Stomach (tissue), 9 donors: Measurements from ENCODE around the gene MST1R. TPM values are rescaled to one million over a fixed set of nuclear protein-coding genes. Genes with fewer than 3 reads are reported as not detected.

Source experiments
- DNase-seq, 2 donors: peaks; one replicate each; pipeline versions ENCODE4 v3.0.0 to v3.0.0-alpha.2; 2013 to 2019
- H3K27ac ChIP-seq, 5 donors: fragments of 200-600 bp in 4 of 5; sonication (generic) in 4 of 5; one replicate each; pipeline ENCODE4 v1.5.1; 2013 to 2019; ENCODE audit warnings: mild to moderate bottlenecking in 1 of 5, moderate library complexity in 1 of 5
- H3K27me3 ChIP-seq, 3 donors: fragments of 200-600 bp; sonication (generic); one replicate each; pipeline ENCODE4 v1.5.1; 2017 to 2019; ENCODE audit warnings: mixed run types in 1 of 3
- H3K36me3 ChIP-seq, 4 donors: fragments of 200-600 bp; sonication (generic); 1 replicate in 3 of 4; 2 replicates in 1 of 4; pipeline ENCODE4 v1.5.1; 2016 to 2019
- H3K4me1 ChIP-seq, 4 donors: fragments of 200-600 bp; sonication (generic); one replicate each; pipeline ENCODE4 v1.5.1; 2016 to 2019
- H3K4me3 ChIP-seq, 4 donors: fragments of 200-600 bp; sonication (generic) in 3 of 4; one replicate each; pipeline ENCODE4 v1.5.1; 2016 to 2019; ENCODE audit warnings: mild to moderate bottlenecking in 1 of 4
- H3K9me3 ChIP-seq, 4 donors: fragments of 200-600 bp; sonication (generic); one replicate each; pipeline ENCODE4 v1.5.1; 2016 to 2019
- EP300 ChIP-seq: sonication (generic); formaldehyde crosslinking; IDR thresholded peaks from one replicate; pipeline ENCODE4 v1.6.1; 2017; ENCODE audit warnings: antibody characterized with exemption
- POLR2A ChIP-seq, 4 donors: fragments of 450-650 bp; IDR thresholded peaks; one replicate each; pipeline ENCODE4 v1.6.1; 2016; ENCODE audit warnings: antibody characterized with exemption in 4 of 4, control low read depth in 2 of 4, mild to moderate bottlenecking in 1 of 4, moderate library complexity in 1 of 4
- POLR2AphosphoS5 ChIP-seq, 3 donors: sonication (generic); formaldehyde crosslinking; IDR thresholded peaks; one replicate each; pipeline ENCODE4 v1.6.1; 2016; ENCODE audit warnings: antibody characterized with exemption in 3 of 3
- WGBS, 5 donors: extraction: QIAGEN DNeasy Blood & Tissue Kit in 3 of 5; methylation state at CpG; one replicate each; pipeline versions ENCODE4 v1.1.5 to v1.1.7; 2013 to 2018; 5-methylcytosine and 5-hydroxymethylcytosine counted together
- intact Hi-C: fragments of 100-400 bp; cut with DNase I; formaldehyde crosslinking; loops from one replicate; pipeline ENCODE4 v1.15.1; 2023; ENCODE audit warnings: low total_unique reads
- polyA plus RNA-seq, 3 donors: library from polyadenylated mRNA; stranded (reverse); fragments of 200-250 nt; gene quantifications; one replicate each; pipeline ENCODE4 v1.2.3, GENCODE V29; 2013
- total RNA-seq, 5 donors: library from RNA; depleted of rRNA; stranded (reverse); fragments of >200 nt; gene quantifications; one replicate each; pipeline versions ENCODE4 v1.1.0 to v1.2.3, GENCODE V29; 2014 to 2016
- TF ChIP-seq, protein P1 (sequence below), 7 experiments: fragments of 450-650 bp in 4 of 7; fragments of 200-600 bp in 3 of 7; sonication (generic) in 3 of 7; IDR thresholded peaks; one replicate each; pipeline ENCODE4 v1.5.1; 2016 to 2019; ENCODE audit warnings: antibody characterized with exemption in 7 of 7, control low read depth in 2 of 7, mild to moderate bottlenecking in 1 of 7
- donor health status: healthy with polysubstance abuse.
- donor health status: Bipolar disorder and iron deficiency.
- donor health status: healthy.

The MST1R gene
- total and polyA plus RNA-seq, 8 donors, result 15.9 to 386 (median 76.7) TPM

DNA sequence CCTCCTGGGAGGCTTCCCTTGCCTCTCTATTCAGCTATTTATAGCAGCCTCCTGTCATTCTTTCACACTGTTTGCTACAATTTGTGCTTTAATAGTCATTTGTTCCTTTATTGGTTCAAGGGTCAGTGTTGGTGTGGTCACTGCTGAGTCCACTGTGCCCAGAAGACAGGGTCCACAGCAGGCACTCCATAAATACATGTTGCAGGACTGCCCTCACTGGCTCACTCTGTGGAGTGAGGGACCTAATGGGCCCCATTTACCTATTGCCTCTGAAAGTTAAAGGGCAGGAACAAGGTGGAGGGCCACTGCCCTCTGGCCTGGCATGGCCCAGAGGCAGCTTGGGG is 16.8 kb downstream of the MST1R start:
- H3K9me3 ChIP-seq, result no peaks in the 10 kb centered on the region
- H3K36me3 ChIP-seq, result peaks cover 9 to 54% (median 42%) of the 10 kb centered on the region in 4 donors
- intact Hi-C loops, result no loop called here
- no peak overlapping the region for H3K4me3 ChIP-seq
- H3K4me1 ChIP-seq, result peaks cover 6 to 9% (median 7%) of the 10 kb centered on the region in 4 donors
- H3K27me3 ChIP-seq, result no peaks in the 10 kb centered on the region
- DNase-seq, result no peak
- TF ChIP-seq EP300, result no peak
- TF ChIP-seq POLR2A (IDR thresholded peaks at IDR 0.05), result no peak
- TF ChIP-seq, protein P1, sequence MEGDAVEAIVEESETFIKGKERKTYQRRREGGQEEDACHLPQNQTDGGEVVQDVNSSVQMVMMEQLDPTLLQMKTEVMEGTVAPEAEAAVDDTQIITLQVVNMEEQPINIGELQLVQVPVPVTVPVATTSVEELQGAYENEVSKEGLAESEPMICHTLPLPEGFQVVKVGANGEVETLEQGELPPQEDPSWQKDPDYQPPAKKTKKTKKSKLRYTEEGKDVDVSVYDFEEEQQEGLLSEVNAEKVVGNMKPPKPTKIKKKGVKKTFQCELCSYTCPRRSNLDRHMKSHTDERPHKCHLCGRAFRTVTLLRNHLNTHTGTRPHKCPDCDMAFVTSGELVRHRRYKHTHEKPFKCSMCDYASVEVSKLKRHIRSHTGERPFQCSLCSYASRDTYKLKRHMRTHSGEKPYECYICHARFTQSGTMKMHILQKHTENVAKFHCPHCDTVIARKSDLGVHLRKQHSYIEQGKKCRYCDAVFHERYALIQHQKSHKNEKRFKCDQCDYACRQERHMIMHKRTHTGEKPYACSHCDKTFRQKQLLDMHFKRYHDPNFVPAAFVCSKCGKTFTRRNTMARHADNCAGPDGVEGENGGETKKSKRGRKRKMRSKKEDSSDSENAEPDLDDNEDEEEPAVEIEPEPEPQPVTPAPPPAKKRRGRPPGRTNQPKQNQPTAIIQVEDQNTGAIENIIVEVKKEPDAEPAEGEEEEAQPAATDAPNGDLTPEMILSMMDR (IDR thresholded peaks at IDR 0.05), result no peak
- no peak for TF ChIP-seq POLR2AphosphoS5 (IDR thresholded peaks at IDR 0.05)
- no peak overlapping the region for H3K27ac ChIP-seq

DNA sequence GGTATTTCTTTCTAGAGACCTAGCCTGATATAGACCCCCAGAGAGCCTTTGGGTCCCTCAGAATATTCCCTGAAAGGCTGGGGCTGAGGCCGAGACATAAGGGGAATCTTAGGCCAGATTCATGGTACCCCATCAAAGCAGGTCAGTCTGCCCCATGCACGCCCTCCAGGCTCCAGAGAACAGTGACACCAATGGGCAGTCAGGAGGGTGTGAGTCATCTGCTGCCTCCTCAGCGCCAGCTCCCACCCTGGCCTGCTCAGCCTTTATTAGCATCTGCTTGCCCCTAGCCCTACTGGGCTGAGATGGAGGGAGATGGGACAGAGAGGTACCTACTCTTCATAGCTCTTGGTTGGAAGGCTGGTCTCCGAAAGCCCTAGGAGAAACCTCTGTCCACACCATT is 19.7 kb downstream of the MST1R start:
- WGBS, 5 donors, result 79 to 98% (median 88%) methylated on average over 4 of the region's 4 CpGs
- no peak overlapping the region for H3K4me3 ChIP-seq
- H3K4me1 ChIP-seq, result peaks cover 10 to 24% (median 20%) of the 10 kb centered on the region in 4 donors
- H3K9me3 ChIP-seq, result no peaks in the 10 kb centered on the region
- TF ChIP-seq POLR2AphosphoS5 (IDR thresholded peaks at IDR 0.05), result no peak
- TF ChIP-seq, protein P1 (IDR thresholded peaks at IDR 0.05), result no peak
- no peak for TF ChIP-seq POLR2A (IDR thresholded peaks at IDR 0.05)
- no peak for TF ChIP-seq EP300
- no peak overlapping the region for H3K27ac ChIP-seq
- intact Hi-C loops, result no loop called here
- peaks cover 3 to 25% (median 14%) of the 10 kb centered on the region in 4 donors for H3K36me3 ChIP-seq
- no peak for DNase-seq
- H3K27me3 ChIP-seq, result no peaks in the 10 kb centered on the region

DNA sequence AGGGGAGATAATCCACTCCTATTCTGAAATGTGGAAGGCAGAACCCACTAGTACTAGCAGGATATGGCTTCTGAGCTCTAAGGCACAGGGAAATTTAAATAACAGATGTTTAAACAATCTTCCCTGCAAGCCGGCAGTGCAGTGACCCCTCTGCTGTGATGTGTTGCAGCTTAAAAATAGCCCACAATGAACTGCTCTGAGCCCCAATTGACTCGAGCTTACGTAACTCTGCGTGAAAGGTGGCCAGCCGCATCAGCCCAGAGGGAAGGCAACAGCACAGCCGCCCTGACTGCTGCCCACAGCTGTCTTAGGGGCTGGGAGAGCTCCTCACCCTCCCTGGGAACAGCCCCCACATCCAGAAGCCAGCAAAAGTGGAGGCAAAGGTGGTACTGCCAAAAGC is 21.5 kb downstream of the MST1R start:
- H3K27me3 ChIP-seq, result no peaks in the 10 kb centered on the region
- no peaks in the 10 kb centered on the region for H3K9me3 ChIP-seq
- TF ChIP-seq, protein P1 (IDR thresholded peaks at IDR 0.05), result no peak
- no peak for TF ChIP-seq POLR2A (IDR thresholded peaks at IDR 0.05)
- peak in 1 of 2 donors; percentile 67 for DNase-seq
- H3K36me3 ChIP-seq, result peaks cover 0 to 8% (median 6%) of the 10 kb centered on the region in 4 donors
- WGBS, 5 donors, result 5 to 30% (median 27%) methylated on average over 6 of the region's 6 CpGs
- no peak overlapping the region for H3K4me3 ChIP-seq
- peaks cover 10 to 24% (median 20%) of the 10 kb centered on the region in 4 donors for H3K4me1 ChIP-seq
- intact Hi-C loops, result no loop called here
- peak overlapping the region in 1 of 5 donors; percentile 31 for H3K27ac ChIP-seq

DNA sequence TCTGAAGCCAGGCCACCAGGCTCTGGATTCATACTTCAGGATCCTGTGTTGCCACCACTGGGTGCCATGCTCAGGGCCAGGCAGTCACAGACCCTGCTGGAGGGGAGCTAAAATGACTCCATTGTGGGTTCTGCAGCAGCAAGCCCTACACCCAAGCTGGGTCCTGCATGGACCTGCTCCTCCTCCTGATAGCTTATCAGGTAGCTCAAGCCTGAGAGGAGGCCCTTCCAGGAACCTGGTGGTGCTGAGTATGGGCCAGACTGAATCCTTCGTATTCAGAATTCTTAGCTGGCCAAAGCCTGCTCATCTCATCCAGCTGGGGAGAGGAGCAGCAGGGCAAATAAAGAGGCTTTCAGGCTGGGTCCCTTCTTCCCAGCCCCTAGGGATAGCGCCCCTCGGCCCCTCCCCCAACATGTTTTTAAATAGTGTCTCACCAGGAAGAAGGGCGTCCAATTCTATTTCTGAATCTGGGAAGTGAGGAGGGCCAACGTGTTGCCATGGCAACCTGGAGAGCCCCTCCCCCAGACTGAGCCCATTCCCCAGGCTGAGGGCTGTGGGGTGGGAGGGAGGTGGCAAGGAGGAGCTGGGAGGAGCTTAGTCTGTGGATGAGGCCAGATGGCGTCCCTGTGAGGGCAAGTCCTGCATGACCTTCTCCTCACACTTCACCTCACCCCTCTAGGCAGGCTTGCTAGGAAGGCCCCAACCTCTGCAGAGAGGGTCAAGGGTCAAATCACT is 22.9 kb downstream of the MST1R start:
- TF ChIP-seq, protein P1 (IDR thresholded peaks at IDR 0.05), result no peak
- TF ChIP-seq POLR2A (IDR thresholded peaks at IDR 0.05) (no peak), EP300 (no peak), POLR2AphosphoS5 (IDR thresholded peaks at IDR 0.05) (no peak)
- peak in 1 of 2 donors; percentile 30 for DNase-seq
- Histone ChIP-seq H3K27me3 (no peaks in the 10 kb centered on the region), H3K9me3 (no peaks in the 10 kb centered on the region), H3K27ac (no peak overlapping the region), H3K36me3 (no peaks in the 10 kb centered on the region), H3K4me1 (peaks cover 10 to 24% (median 20%) of the 10 kb centered on the region in 4 donors), H3K4me3 (no peak overlapping the region)
- WGBS, 5 donors, result 14 to 41% (median 26%) methylated on average over 6 of the region's 6 CpGs
- intact Hi-C loops, result no loop called here
